CD4-positive, alpha-beta T cell treated with Interleukin-6 for 4 hours (primary cell): ENCODE results near the gene C1QTNF8.

ENCODE experiments used
- DNase-seq: peaks from one replicate; pipeline ENCODE4 v3.0.0-alpha.2; 2020; ENCODE audit warnings: mixed read lengths

Gene C1QTNF8

GRCh38 chr16:1107731-1108130 is 11.7 kb upstream of the C1QTNF8 start:
- no peak for DNase-seq

GRCh38 chr16:1107141-1107540 is 11.1 kb upstream of the C1QTNF8 start:
- no peak for DNase-seq

GRCh38 chr16:1106659-1107058 is 10.6 kb upstream of the C1QTNF8 start:
- DNase-seq: no peak

- DNase-seq: peak; percentile 51
Measured at GRCh38 chr16:1105888-1106620, 10.0 kb upstream of the C1QTNF8 start.

GRCh38 chr16:1103636-1103980 is 7.6 kb upstream of the C1QTNF8 start:
- no peak for DNase-seq

GRCh38 chr16:1102921-1103635 is 7.0 kb upstream of the C1QTNF8 start:
- DNase-seq: peak; percentile 77

- no peak for DNase-seq
Measured at GRCh38 chr16:1102333-1102700, 6.3 kb upstream of the C1QTNF8 start.

- no peak for DNase-seq
Measured at GRCh38 chr16:1101573-1102332, 5.7 kb upstream of the C1QTNF8 start.

GRCh38 chr16:1101133-1101532 is 5.1 kb upstream of the C1QTNF8 start:
- DNase-seq: no peak

- no peak for DNase-seq
Measured at GRCh38 chr16:1100084-1100800, 4.2 kb upstream of the C1QTNF8 start.

GRCh38 chr16:1099189-1100083 is 3.4 kb upstream of the C1QTNF8 start:
- DNase-seq: no peak

GRCh38 chr16:1098266-1098991 is 2.4 kb upstream of the C1QTNF8 start:
- no peak for DNase-seq

GRCh38 chr16:1097800-1098199 is 1.8 kb upstream of the C1QTNF8 start:
- no peak for DNase-seq

GRCh38 chr16:1097156-1097555 is 1.1 kb upstream of the C1QTNF8 start:
- DNase-seq: no peak

GRCh38 chr16:1095450-1096168 is 435 bp downstream of the C1QTNF8 start:
- DNase-seq: no peak

GRCh38 chr16:1094601-1095449 is 1.2 kb downstream of the C1QTNF8 start:
- DNase-seq: no peak

- no peak for DNase-seq
Measured at GRCh38 chr16:1094124-1094479, 1.9 kb downstream of the C1QTNF8 start.

GRCh38 chr16:1093284-1094123 is 2.5 kb downstream of the C1QTNF8 start:
- DNase-seq: no peak
